ENCODE measurements around the gene CSNK1G2. TPM values are rescaled to one million over a fixed set of nuclear protein-coding genes. Genes with fewer than 3 reads are reported as not detected.

CSNK1G2 gene
- total RNA-seq, 1 experiment from 2014 or later: 100.0 TPM

GRCh38 chr19:1979642-1980041 lies 38.7 kb downstream of the CSNK1G2 start:
- Histone ChIP-seq H2BK12ac (ENCODE audit: insufficient read length, low read depth, low read length) (no peak overlapping the region), H3K23me2 (ENCODE audit: insufficient read length, low read depth, low read length, poor library complexity, severe bottlenecking) (no peaks in the 10 kb centered on the region), H3K23ac (ENCODE audit: insufficient read length, low read depth, low read length) (no peak overlapping the region), H2BK15ac (ENCODE audit: low read depth, low read length) (no peak overlapping the region), H2BK20ac (ENCODE audit: low read depth, low read length, poor library complexity, severe bottlenecking) (no peak overlapping the region), H4K91ac (ENCODE audit: insufficient read length, low read depth, low read length) (no peak overlapping the region), H3K4me1 (ENCODE audit: insufficient read depth, low read length) (no peaks in the 10 kb centered on the region), H3K4me2 (ENCODE audit: insufficient read depth, insufficient read length, low read length) (no peak overlapping the region), H3K79me2 (ENCODE audit: insufficient read depth, low read length) (no peaks in the 10 kb centered on the region), H3K14ac (ENCODE audit: insufficient read depth, low read length) (no peak overlapping the region), H2BK5ac (ENCODE audit: insufficient read length, low read length) (no peak overlapping the region), H3K56ac (ENCODE audit: insufficient read length, low read depth, low read length) (no peak overlapping the region), H2BK120ac (ENCODE audit: low read depth, low read length, poor library complexity, severe bottlenecking) (no peak overlapping the region), H3K27ac (ENCODE audit: insufficient read length, low read depth, low read length) (no peak overlapping the region), H3T11ph (ENCODE audit: low read length) (no peak overlapping the region), H4K5ac (ENCODE audit: insufficient read length, low read depth, low read length) (no peak overlapping the region), H3K18ac (ENCODE audit: insufficient read length, low read depth, low read length) (no peak overlapping the region), H4K8ac (replicated peaks; ENCODE audit: insufficient read length, low read depth, low read length) (no peak overlapping the region), H3K4ac (ENCODE audit: low read depth, low read length) (no peak overlapping the region), H3K9ac (ENCODE audit: extremely low read depth, insufficient read length, low read length) (no peak overlapping the region), H2AFZ (ENCODE audit: low read length) (no peak overlapping the region), H2AK5ac (ENCODE audit: insufficient read length, low read length) (no peak overlapping the region), H4K20me1 (ENCODE audit: control insufficient read depth, insufficient read depth, insufficient read length) (no peaks in the 10 kb centered on the region), H3K9me3 (ENCODE audit: control insufficient read depth, low read depth, low read length) (no peaks in the 10 kb centered on the region), H3K79me1 (ENCODE audit: insufficient read depth, low read depth, low read length, poor library complexity, severe bottlenecking) (no peaks in the 10 kb centered on the region), H3K27me3 (ENCODE audit: insufficient read depth, low read length) (no peaks in the 10 kb centered on the region)
- no peak overlapping the region for H3K4me3 Mint-ChIP-seq
- no CpG with 5 or more reads among the region's 28 CpGs for WGBS (ENCODE audit: extremely low coverage, insufficient read length, low lambda C conversion rate)
- H3K9me3 Mint-ChIP-seq: no peaks in the 10 kb centered on the region
- H3K27ac Mint-ChIP-seq: no peak overlapping the region
- TF ChIP-seq CTCF (conservative IDR thresholded peaks at IDR 0.05): no peak
- peaks cover 15 to 43% (median 38%) of the 10 kb centered on the region in 3 experiments; a peak in 6 of 7 replicates for H3K36me3 Mint-ChIP-seq (ENCODE audit: insufficient read depth in 1 of 3, low read depth in 3 of 3)
- H3K4me1 Mint-ChIP-seq: no peaks in the 10 kb centered on the region
- DNase-seq: no peak
- no peaks in the 10 kb centered on the region for H3K27me3 Mint-ChIP-seq (ENCODE audit: low read depth)
